GM18951 (cell line): ENCODE measurements around the gene GAB3.
"Not testable (repeated sequence)": the region's sequence is repeated elsewhere in the genome, so short reads cannot be mapped to it uniquely, and the experiment has no call there.

Experiments
- POLR2A ChIP-seq: IDR thresholded peaks from 4 replicates; pipeline ENCODE4 v1.6.1; 2011; ENCODE audit warnings: mild to moderate bottlenecking; ENCODE audit not compliant: insufficient read length, insufficient read depth; ENCODE audit errors: extremely low read depth
- in situ Hi-C: fragments of 300-500 bp; cut with MboI; formaldehyde crosslinking; loops from one replicate; pipeline ENCODE4 v1.12.0; 2022; ENCODE audit warnings: low sequenced_read_pairs, mixed read lengths, inconsistent platforms; ENCODE audit not compliant: unreplicated experiment

GAB3 gene

DNA sequence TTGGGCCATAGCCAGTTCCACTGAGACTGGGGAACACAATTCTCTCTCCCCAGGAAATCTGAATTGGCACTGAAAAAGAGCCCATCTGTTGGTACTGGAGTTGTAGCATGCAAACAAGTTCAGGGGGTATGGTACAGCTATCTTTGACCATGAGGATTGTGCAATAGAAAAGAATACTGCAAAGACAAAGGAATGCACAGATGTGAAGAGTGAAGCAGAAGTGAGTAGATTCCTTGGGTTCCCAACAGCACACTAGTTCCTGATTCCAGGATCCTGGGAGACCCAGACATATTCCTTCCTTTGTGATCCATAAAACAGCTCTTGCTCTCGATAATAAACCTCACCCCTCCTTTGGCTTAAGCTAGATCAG is 54.2 kb downstream of the GAB3 start:
- in situ Hi-C loops: no loop called here
- TF ChIP-seq POLR2A: no peak

DNA sequence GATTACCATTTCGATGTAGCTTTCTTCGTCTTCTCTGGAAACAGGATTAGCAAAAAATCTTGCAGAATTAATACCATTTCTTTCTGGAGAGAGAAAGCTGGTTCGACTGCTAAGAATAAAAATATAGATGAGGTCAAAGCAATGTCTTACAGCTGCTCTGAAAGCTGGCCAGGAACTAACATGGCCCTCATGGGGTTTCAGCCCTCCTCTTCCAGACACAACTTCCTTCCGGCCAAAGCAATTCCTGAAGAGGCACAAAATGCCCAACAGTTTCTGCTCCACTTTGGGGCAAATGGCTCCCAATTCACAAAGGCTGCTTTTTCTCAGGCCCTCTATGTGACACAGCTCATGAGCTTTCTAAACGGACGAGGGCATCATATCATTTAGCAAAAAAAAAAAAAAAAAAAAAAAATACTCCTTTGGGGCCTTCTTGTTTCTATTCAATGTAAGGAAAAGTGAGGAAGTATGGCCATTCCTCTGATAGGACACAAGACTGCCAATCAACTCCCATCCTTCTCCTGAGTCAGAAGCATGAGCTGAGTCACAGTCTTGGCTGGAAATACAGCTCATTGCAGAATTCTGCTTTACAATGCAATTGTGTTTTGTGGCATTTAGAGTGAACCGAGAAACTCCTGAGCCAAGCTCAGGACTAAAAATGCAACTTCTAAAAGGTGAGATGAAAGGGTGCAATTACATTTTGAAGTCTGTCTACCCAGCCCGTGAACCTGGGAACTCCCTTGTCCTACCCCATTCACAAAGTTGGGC is 54.8 kb downstream of the GAB3 start:
- in situ Hi-C loops: no loop called here
- TF ChIP-seq POLR2A: no peak

DNA sequence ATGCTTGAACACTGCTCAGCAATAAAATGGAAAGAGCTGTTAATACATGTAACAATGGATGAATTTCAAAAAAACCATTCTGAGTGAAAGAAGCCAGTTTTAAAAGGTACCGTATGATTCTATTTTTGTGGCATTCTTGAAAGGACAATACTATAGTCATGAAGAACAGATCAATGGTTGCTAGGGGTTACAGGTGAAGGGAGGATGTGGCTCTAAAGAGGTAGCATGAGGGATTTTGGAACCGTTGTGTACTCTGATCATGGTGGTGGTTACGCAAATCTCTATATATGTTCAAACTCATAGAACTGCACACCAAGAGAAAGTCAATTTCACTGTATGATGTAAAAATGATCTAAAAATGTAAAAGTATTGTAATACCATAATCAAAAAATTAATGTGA is 57.5 kb downstream of the GAB3 start:
- no peak for TF ChIP-seq POLR2A
- in situ Hi-C loops: no loop called here

DNA sequence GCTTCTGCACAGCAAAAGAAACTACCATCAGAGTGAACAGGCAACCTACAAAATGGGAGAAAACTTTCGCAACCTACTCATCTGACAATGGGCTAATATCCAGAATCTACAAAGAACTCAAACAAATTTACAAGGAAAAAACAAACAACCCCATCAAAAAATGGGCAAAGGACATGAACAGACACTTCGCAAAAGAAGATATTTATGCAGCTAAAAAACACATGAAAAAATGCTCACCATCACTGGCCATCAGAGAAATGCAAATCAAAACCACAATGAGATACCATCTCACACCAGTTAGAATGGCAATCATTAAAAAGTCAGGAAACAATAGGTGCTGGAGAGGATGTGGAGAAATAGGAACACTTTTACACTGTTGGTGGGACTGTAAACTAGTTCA is 60.4 kb downstream of the GAB3 start:
- in situ Hi-C loops: not testable (repeated sequence)

DNA sequence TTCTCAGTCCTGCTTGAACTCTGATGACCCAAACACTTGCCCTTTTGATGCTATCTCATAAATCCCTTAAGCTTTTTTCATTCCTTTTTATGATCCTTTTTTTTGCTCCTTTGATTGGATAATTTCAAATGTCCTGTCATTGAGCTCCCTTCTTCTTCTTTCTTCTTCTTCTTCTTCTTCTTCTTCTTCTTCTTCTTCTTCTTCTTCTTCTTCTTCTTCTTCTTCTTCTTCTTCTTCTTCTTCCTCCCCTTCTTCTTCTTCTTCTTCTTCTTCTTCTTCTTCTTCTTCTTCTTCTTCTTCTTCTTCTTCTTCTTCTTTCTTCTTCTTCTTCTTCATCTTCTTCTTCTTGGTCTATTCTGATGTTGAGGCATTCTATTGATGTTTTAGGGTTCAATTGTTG is 78.8 kb downstream of the GAB3 start:
- in situ Hi-C loops: not testable (repeated sequence)

DNA sequence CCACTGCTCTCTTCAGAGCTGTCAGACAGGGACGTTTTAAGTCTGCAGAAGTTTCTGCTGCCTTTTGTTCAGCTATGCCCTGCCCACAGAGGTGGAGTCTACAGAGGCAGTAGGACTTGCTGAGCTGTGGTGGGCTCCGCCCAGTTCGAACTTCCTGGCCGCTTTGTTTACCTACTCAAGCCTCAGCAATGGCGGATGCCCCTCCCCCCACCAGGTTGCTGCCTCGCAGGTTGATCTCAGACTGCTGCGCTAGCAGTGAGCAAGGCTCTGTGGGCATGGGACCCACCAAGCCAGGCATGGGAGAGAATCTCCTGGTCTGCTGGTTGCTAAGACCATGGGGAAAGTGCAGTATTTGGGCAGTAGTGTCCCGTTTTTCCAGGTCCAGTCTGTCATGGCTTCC is 80.0 kb downstream of the GAB3 start:
- in situ Hi-C loops: not testable (repeated sequence)

DNA sequence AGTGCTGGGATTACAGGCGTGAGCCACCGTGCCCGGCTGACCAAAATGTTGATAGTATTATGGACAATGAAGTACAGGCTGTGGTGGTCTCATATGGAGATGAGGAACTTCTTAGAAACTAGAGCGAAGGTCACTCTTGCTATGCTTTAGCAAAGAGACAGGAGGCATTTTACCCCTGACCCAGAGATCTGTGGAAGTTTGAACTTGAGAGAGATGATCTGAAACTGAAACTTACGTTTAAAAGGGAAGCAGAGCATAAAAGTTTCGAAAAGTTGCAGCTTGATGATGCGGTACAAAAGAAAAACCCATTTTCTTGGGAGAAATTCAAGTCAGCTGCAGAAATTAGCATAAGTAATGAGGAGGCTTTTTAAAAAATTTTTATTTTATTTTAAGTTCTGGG is 89.0 kb downstream of the GAB3 start:
- in situ Hi-C loops: no loop called here
- no peak for TF ChIP-seq POLR2A

DNA sequence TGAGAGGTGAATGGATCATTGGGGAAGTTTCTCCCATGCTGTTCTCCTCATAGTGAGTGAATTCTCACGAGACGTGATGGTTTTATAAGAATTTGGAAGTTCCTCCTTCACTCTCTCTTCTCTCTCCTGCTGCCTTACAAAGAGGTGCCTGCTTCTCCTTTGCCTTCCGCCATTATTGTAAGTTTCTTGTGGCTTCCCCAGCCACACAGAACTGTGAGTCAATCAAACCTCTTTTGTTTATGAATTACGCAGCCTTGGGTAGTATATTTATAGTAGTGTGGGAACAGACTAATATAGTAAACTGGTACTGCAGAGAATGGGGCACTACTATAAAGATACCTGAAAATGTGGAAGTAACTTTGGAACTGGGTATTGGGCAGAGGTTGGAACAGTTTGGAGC is 89.7 kb downstream of the GAB3 start:
- TF ChIP-seq POLR2A: no peak
- in situ Hi-C loops: no loop called here

DNA sequence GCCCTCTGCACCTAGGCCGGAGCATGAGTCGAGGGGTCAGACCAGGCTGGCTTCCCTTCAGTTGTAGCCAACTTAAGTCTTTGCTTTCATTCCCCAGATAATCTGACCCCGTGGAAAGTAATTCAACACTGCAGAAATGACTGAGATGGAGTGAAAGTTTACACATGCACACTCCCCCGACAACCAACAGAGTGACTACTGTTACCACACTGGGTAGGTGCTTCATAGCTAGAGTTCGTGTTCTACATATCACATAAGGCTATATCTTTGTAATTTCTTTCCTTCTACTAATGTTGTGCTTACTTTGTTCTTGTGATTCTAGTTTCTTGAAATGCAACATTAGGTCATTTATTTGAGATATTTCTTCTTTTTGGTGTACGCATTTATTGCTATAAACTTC is 90.3 kb downstream of the GAB3 start:
- in situ Hi-C loops: no loop called here
- TF ChIP-seq POLR2A: no peak

DNA sequence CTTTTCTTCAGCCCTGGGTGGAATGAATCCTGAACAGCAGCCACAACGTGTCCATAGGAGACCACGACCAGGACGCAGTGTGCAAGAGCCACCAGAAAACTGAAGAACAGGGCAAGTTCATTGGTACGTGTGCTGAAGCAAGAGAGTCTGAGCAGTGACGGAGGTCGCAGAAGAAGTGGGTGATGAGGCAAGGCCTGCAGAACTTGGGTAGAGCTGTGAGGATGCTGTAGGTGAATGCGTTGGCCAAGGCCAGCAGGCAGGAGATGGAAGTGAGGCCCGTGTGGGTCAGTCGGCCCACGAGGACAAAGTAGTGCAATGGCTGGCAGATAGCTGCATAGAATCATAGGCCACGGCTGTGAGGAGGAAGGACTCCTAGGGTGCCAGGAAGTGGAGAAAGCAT is 91.9 kb downstream of the GAB3 start:
- in situ Hi-C loops: no loop called here
- no peak for TF ChIP-seq POLR2A

DNA sequence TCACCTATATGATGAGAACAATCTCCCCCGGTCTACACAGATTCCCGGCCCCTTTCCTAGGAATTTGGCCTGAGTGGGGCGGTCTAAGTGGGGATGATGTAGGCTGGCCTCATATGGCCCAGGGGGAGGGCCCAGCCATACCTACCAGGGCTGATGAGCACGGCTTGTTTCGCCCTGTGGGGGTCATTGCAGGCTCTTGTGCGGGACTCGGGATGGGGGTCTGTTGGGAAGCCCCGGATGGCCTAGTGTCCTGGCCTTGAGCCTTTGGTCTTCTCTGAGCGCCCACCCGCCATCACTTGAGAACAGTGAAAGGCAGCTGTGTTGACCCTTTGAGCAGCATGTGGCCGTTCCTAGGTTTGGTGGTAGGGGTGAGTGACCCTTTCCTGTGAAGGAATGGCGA is 92.7 kb downstream of the GAB3 start:
- TF ChIP-seq POLR2A: no peak
- in situ Hi-C loops: no loop called here

DNA sequence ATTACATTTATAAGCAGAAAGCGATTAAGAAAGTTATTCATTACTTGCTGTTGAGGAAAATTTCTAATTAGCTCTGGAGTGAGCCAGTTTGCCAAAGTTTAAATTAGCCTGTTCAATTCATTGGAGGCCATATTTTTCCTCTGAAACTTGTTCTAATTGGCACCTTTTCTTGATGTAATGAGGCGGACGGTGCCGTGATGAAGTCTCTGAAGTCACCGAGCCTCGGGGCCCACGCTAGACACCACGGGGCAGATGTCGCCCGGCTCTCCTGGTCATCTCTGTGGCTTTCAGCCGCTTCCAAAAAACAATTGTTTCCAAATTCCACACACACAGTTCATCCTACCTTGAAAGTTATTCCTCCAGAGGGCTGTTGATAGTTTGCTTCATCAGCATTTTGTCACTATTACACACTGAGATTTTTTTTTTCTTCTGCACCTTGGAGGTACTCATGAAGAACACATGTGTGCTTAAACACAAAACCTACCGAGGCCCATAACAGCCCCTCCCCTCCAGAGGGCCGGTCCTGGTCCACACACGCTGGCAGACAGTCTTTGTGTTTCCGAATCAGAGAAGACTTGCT is 93.6 kb downstream of the GAB3 start:
- in situ Hi-C loops: no loop called here
- TF ChIP-seq POLR2A: no peak

DNA sequence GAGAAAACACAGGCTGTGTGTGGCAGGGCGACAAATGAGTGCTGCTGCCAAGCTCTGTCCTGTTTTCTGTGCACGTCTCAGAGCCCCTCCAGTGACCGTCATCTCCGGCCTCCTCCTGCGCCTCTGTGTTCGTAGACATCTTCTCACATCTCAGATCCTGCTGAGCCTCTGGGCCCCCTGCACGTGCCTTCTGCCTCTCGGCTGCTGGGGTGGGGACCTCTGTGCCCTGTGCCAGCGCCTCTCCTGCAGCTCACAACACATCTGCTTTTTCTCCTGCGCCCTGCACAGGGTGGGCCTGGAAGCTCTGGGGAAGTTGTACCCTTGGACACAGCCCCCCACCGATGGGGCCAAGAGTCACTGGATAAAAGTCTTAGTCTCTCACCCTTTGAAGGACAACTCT is 95.1 kb downstream of the GAB3 start:
- no peak for TF ChIP-seq POLR2A
- in situ Hi-C loops: no loop called here

DNA sequence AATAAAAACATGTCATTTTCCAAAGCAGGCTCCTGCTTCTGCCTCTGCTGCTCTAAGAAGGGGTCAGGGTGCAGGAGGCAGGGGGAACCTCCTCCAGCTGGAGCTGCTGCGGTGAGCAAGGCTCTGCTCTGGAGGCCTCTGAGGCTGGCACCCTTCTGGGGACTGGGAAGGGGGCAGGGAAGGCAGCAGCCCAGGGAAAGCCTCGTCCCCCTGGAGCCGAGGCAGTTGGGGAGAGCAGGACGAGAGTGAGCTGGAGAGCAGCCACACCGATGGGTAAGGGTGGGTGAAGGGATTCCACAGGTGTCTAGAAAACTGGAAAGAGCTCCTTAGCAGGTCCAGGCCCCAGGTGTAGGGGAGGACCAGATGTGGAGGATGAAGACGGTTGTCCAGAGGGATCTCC is 95.5 kb downstream of the GAB3 start:
- in situ Hi-C loops: no loop called here

DNA sequence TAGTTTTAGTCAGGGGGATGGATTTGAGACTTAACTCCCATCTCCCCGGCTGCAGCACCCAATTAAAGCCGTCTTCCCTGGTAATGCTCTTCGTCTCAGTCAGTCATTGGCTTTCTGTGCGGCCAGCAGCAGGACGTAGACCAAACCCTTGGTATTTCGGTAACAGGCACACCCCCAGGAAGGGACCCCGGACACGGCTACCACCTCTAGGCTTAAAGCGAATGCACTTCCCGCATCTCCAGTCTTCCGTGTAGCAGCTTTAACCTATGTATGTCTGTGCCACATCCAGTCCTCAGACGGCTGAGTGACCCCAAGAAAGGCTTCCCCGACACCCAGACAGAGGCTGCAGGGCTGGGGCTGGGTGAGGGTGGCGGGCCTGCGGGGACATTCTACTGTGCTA is 96.0 kb downstream of the GAB3 start:
- in situ Hi-C loops: no loop called here
- TF ChIP-seq POLR2A: no peak

More for the DNA sequence above, 95.5 kb downstream of the GAB3 start:
- no peak for TF ChIP-seq POLR2A
